Peyer's patch (tissue), 4 donors: Measurements from ENCODE around the gene NFIB.

Source experiments
- CTCF ChIP-seq, 6 experiments: fragments of 450-650 bp in 4 of 6; fragments of 200-600 bp in 2 of 6; sonication (generic) in 1 of 6; IDR thresholded peaks; one replicate each; pipeline ENCODE4 v1.5.1; 2017 to 2019; ENCODE audit warnings: antibody characterized with exemption in 6 of 6, mild to moderate bottlenecking in 3 of 6, moderate library complexity in 1 of 6
- POLR2A ChIP-seq, 2 donors: fragments of 450-650 bp; IDR thresholded peaks; one replicate each; pipeline ENCODE4 v1.5.1; 2017; ENCODE audit warnings: antibody characterized with exemption in 2 of 2, mild to moderate bottlenecking in 2 of 2, moderate library complexity in 2 of 2

GRCh38 chr9:14077672-14078071 lies 236.3 kb downstream of the NFIB start:
- TF ChIP-seq CTCF (IDR thresholded peaks at IDR 0.05) (no peak), POLR2A (IDR thresholded peaks at IDR 0.05) (no peak)
